A204.1 (cell line): ENCODE results near the gene BYSL.
A peak's percentile ranks its signal among the peaks of the same experiment; 100 is the strongest.

Experiments used
- FAIRE-seq: peaks from 2 replicates; lab custom pipeline; 2012; peaks lifted over from hg19 to GRCh38; lab: Jason Lieb, UNC

The BYSL gene, protein sequence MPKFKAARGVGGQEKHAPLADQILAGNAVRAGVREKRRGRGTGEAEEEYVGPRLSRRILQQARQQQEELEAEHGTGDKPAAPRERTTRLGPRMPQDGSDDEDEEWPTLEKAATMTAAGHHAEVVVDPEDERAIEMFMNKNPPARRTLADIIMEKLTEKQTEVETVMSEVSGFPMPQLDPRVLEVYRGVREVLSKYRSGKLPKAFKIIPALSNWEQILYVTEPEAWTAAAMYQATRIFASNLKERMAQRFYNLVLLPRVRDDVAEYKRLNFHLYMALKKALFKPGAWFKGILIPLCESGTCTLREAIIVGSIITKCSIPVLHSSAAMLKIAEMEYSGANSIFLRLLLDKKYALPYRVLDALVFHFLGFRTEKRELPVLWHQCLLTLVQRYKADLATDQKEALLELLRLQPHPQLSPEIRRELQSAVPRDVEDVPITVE

DNA sequence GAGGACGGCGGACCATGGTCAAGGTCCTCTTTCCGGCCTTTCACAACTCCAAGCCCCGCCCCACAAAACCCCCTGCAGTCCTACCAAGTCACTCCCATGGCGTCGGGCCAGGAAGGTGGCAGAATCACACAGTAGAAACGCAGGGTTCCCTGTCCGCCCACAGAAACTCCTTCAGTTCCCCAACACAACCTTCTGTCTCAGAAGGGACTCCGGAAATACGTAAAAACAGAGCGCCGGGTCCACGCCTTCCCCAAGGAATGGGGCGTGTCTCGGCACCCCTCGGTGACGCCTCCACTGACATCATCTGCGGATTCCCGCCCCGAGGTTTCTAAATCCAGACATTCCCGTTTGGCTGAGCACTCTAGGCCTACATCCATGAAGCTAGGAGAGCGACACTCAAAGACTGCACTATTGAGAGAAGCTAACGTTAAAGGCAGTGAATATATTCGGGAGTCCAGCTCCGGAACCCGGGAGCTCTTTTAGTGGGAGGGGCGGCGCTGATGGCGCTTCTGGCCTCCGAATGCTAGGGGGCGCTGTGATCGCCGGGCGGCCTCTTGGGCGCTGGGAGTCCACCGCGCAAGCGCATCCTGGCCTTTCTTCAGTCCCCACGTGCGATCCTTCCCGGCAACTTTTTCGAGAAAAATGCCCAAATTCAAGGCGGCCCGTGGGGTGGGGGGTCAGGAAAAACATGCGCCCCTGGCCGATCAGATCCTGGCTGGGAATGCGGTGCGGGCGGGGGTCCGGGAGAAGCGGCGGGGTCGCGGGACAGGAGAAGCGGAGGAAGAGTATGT, at the start of gene BYSL, which contains the start of gene MED20:
BYSL (plus strand) TSS at position 579 of the 791 bp plus-strand sequence; CDS start at position 643, 64 bp downstream.
MED20 (minus strand) TSS at position 219 of the 791 bp plus-strand sequence; CDS start at position 98, 121 bp downstream.
- FAIRE-seq, result peak; percentile 82

DNA sequence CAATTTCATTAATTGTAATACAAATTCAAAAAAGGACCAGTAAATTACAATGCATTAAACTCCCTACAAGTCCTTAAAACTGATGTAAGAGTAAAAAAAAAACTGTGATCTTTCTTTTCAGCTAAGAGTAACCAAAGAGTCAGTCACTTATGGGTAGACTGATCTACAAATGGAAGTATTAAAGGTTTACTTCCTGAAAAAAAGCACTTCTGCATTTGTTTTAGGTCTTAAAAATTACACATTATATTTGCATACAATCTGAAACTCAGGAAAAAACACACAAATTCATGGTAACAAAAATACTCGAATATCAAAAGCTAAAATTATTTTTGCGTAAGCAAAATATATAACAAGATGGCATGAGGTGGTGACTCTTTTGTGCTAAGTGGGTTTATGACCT, 49.6 kb upstream of the BYSL start:
- no peak for FAIRE-seq

- FAIRE-seq, result no peak
Observed at GRCh38 chr6:41872147-41872546, 49.2 kb upstream of the BYSL start.

DNA sequence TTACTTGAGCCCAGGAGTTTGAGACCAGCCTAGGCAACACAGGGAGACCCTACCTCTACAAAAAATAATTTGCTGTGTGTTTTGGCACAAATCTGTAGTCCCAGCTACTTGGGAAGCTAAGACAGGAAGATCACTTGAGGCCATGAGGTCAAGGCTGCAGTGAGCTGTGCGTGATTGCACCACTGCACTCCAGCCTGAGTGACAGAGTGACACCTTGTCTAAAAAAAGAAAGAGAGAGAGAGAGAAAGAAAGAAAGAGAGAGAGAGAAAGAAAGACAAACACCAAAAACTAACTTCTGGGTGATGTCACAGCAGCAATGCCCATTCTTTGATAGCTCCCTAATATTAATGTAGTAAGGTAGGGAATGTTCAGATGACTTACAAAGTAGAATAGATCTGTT, 46.6 kb upstream of the BYSL start:
- FAIRE-seq, result no peak

DNA sequence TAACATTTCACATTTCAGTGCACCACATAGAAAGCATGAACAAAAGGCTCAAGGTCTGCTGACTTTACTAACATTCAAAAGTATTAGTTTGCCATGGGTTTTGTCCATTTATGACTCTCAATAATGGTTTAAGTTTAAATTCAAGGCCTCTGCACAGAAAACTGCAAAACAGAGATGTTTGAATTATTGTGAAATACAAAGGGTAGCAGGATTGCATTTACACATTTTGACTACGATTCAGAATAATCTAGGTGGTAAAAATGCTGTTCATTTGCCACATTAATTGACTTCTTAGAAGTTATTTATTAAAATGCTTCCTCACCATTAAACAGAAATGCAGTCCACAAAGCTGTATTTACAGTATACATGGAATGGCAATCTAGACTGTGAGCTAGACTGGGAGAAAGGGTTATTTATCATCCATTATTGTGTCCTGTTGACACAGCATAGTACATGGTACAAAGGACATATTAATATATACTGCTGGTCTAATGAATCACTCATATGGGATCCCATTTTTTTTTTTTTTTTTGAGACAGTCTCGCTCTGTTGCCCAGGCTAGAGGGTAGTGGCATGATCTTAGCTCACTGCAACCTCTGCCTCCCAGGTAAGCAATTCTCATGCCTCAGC, 44.1 kb upstream of the BYSL start:
- FAIRE-seq, result no peak

DNA sequence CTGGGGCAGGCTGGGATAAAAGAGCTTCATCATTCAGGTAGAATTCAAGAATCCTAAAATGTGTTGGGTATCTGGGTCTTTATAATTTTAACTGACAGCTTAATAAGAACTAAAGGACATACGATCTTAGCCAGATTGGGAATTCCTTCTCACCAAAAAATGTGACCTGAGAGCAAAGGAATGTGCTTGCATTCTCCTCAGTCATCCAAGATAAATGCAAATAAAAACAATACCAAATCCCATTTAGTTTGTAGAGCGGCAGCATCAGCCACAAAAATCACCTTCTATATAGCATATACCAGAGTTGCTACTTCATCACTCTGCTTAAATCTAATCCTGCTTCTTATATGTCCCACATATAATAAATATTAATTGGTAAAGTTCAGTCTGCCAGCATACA, 43.1 kb upstream of the BYSL start:
- FAIRE-seq, result no peak

- no peak for FAIRE-seq
Observed at GRCh38 chr6:41878961-41879405, 42.3 kb upstream of the BYSL start.

- FAIRE-seq, result peak; percentile 44
Observed at GRCh38 chr6:41881506-41881905, 39.8 kb upstream of the BYSL start.

- FAIRE-seq, result no peak
Observed at GRCh38 chr6:41884957-41885356, 36.3 kb upstream of the BYSL start.

GRCh38 chr6:41885930-41886329, 35.4 kb upstream of the BYSL start:
- FAIRE-seq, result no peak

- no peak for FAIRE-seq
Observed at GRCh38 chr6:41887331-41887751, 34.0 kb upstream of the BYSL start.

DNA sequence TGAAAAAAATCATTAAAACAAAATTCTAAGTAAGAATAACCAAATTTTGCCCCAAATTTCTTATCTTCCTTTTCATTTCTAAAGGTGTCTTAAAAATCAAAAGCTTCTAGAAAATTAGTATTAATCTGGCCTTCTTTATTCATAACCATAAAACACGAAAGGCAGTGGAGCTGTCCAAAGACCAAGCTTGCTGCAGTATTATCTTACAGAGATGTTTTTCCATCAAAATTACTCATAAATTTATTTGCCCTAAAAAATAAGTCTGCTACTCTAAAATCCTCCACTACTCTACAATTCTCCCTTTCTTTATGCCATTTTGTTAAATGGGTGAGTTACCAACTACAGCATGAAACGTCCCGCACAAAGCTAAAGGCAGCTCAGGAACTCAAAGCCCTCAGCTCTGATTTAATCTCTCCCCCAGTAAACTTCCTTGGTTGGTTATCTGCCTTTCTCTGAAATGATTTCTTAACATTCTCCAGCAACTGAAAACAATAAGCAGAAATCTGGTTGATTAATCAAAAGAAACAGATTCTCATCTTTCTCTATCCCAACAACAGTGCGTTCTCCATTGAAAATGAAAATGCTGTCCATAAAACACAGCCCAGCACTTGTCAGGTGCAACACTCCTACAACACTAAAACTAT, 28.3 kb upstream of the BYSL start:
- no peak for FAIRE-seq

GRCh38 chr6:41894366-41895299, 26.7 kb upstream of the BYSL start:
- FAIRE-seq, result no peak

GRCh38 chr6:41895300-41896233, 25.7 kb upstream of the BYSL start, which contains the start of gene USP49:
TSS of gene USP49 (minus strand) at chr6:41895375. CDS start at chr6:41806983, 88,392 bp downstream.
- FAIRE-seq, result no peak

DNA sequence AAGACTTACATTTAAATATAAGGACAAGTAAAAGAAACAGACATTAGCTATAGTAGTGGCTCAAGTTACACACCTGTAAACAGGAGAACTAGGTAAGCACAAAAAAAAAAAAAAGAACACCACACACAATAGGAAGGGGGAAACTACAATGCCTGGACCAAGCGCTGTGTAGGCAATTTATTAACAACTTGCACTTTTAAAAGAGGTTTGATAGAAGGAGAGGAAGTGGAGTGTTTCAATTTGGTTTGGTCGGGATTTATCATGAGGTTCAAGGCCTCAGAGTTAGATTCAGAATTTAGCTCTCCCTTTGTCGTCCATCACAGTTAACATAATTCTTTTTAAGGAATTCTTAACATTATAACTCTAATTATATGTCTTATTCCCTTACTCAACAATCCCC, 25.0 kb upstream of the BYSL start:
- no peak for FAIRE-seq

DNA sequence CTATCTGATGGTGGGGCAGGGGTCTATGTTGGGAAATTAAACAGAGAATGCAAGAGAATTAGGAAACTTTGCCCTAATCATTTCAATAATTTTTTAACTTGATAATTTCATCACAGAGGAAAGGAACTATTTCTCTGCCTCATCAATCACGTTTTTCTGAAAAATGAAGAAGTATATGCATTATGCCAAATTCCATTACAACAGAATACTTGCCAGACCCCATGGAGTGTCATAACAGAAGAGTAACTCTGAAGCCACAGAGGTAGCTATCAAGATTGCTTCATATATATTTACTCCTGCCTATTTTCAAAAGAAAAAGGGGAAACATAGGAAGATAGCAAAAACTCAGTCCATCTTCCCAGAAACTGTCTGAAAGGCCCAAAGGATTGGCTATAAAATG, 20.4 kb upstream of the BYSL start:
- FAIRE-seq, result no peak

GRCh38 chr6:41901882-41902519, 19.3 kb upstream of the BYSL start:
- FAIRE-seq, result no peak

DNA sequence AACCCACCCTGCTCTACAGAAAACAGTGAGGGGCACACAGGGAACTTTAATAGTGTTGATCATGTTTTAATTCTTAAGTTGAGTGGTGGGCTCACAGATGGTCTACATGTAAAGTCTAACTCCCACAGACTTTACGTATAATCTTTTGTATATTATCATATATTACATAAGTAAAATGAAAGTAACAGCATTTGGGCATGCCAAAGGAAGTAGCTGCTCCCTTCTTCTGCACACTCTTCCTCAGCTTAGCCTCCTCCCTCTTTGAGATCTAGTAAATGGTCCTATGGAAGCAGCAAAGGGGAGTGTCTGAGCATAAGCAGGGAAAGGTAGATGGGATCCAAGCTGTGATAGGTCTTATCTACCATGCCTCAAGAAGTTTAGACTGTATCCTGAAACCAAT, 11.6 kb upstream of the BYSL start:
- no peak for FAIRE-seq

- FAIRE-seq, result no peak
Observed at GRCh38 chr6:41914343-41914742, 7.0 kb upstream of the BYSL start.
